Liver (tissue), 9 donors: ENCODE data around the gene PAAF1. TPM values are rescaled to one million over a fixed set of nuclear protein-coding genes. Genes with fewer than 3 reads are reported as not detected.

Source experiments
- DNase-seq: peaks from one replicate; pipeline ENCODE4 v3.0.0-alpha.2; 2017; ENCODE audit warnings: low spot score
- H3K27ac ChIP-seq, 2 donors: one replicate each; pipeline ENCODE4 v1.7.0; 2013; ENCODE audit warnings: inconsistent platforms in 2 of 2, low read length in 2 of 2, control low read depth in 1 of 2, low read depth in 1 of 2, mild to moderate bottlenecking in 1 of 2
- H3K27me3 ChIP-seq, 4 donors: one replicate each; pipeline versions ENCODE4 v1.6.1 to v1.7.0; 2013; ENCODE audit warnings: low read length in 3 of 4, inconsistent platforms in 1 of 4, mild to moderate bottlenecking in 1 of 4, moderate library complexity in 1 of 4; ENCODE audit not compliant: control insufficient read depth in 4 of 4, insufficient read depth in 4 of 4
- H3K36me3 ChIP-seq, 4 donors: one replicate each; pipeline versions ENCODE4 v1.6.1 to v1.7.0; 2013; ENCODE audit warnings: low read length in 3 of 4, mild to moderate bottlenecking in 3 of 4, low read depth in 1 of 4, moderate library complexity in 1 of 4; ENCODE audit not compliant: control insufficient read depth in 4 of 4, insufficient read depth in 3 of 4
- H3K4me1 ChIP-seq, 4 donors: one replicate each; pipeline versions ENCODE4 v1.6.1 to v1.7.0; 2013; ENCODE audit warnings: low read length in 3 of 4, mild to moderate bottlenecking in 3 of 4, moderate library complexity in 1 of 4; ENCODE audit not compliant: control insufficient read depth in 4 of 4, insufficient read depth in 4 of 4
- H3K4me3 ChIP-seq, 3 donors: one replicate each; pipeline versions ENCODE4 v1.6.1 to v1.7.0; 2013; ENCODE audit warnings: low read length in 3 of 3, control low read depth in 1 of 3, low read depth in 1 of 3, mild to moderate bottlenecking in 1 of 3
- H3K9ac ChIP-seq, 2 donors: one replicate each; pipeline ENCODE4 v1.7.0; 2013; ENCODE audit warnings: low read length in 2 of 2, mild to moderate bottlenecking in 2 of 2, moderate library complexity in 2 of 2, control low read depth in 1 of 2, low read depth in 1 of 2
- H3K9me3 ChIP-seq, 4 donors: one replicate each; pipeline versions ENCODE4 v1.6.1 to v1.7.0; 2013; ENCODE audit warnings: low read length in 3 of 4; ENCODE audit not compliant: control insufficient read depth in 4 of 4
- EGR1 ChIP-seq, 2 donors: IDR thresholded peaks; 2 replicates each; pipeline ENCODE4 v1.6.1; 2016 to 2018; ENCODE audit warnings: antibody characterized with exemption in 2 of 2, low read depth in 2 of 2
- FOXA2 ChIP-seq: IDR thresholded peaks from 2 replicates; pipeline ENCODE4 v1.6.1; 2016; ENCODE audit warnings: antibody characterized with exemption
- GABPA ChIP-seq, 2 donors: IDR thresholded peaks in 1 of 2; conservative IDR thresholded peaks in 1 of 2; 2 replicates each; pipeline ENCODE4 v1.6.1; 2016; ENCODE audit warnings: antibody characterized with exemption in 2 of 2, mild to moderate bottlenecking in 1 of 2, moderate library complexity in 1 of 2
- HNF4A ChIP-seq, 2 donors: conservative IDR thresholded peaks; 2 replicates each; pipeline ENCODE4 v1.6.1; 2016; ENCODE audit warnings: antibody characterized with exemption in 2 of 2, mild to moderate bottlenecking in 2 of 2
- HNF4G ChIP-seq: IDR thresholded peaks from 2 replicates; pipeline ENCODE4 v1.6.1; 2016; ENCODE audit warnings: antibody characterized with exemption
- JUND ChIP-seq, 2 donors: IDR thresholded peaks; 2 replicates each; pipeline ENCODE4 v1.6.1; 2016; ENCODE audit warnings: antibody characterized with exemption in 2 of 2
- MAX ChIP-seq: IDR thresholded peaks from 2 replicates; pipeline ENCODE4 v1.6.1; 2016; ENCODE audit warnings: antibody characterized with exemption
- NR2F2 ChIP-seq: IDR thresholded peaks from 2 replicates; pipeline ENCODE4 v1.6.1; 2016; ENCODE audit warnings: antibody characterized with exemption
- RAD21 ChIP-seq, 2 donors: IDR thresholded peaks; 2 replicates each; pipeline ENCODE4 v1.6.1; 2016; ENCODE audit warnings: antibody characterized with exemption in 2 of 2, mild to moderate bottlenecking in 2 of 2
- REST ChIP-seq: IDR thresholded peaks from 2 replicates; pipeline ENCODE4 v1.6.1; 2016; ENCODE audit warnings: antibody characterized with exemption, mild to moderate bottlenecking
- RXRA ChIP-seq, 2 donors: IDR thresholded peaks; 2 replicates each; pipeline ENCODE4 v1.6.1; 2017 to 2018; ENCODE audit warnings: antibody characterized with exemption in 2 of 2, mild to moderate bottlenecking in 1 of 2
- SP1 ChIP-seq: IDR thresholded peaks from 2 replicates; pipeline ENCODE4 v1.6.1; 2018; ENCODE audit warnings: antibody characterized with exemption, mild to moderate bottlenecking
- TAF1 ChIP-seq: conservative IDR thresholded peaks from 2 replicates; pipeline ENCODE4 v1.6.1; 2016; ENCODE audit warnings: antibody characterized with exemption, mild to moderate bottlenecking
- YY1 ChIP-seq: IDR thresholded peaks from 2 replicates; pipeline ENCODE4 v1.6.1; 2016; ENCODE audit warnings: antibody characterized with exemption, mild to moderate bottlenecking
- WGBS: extraction: QIAGEN DNeasy Blood & Tissue Kit; methylation state at CpG from one replicate; pipeline ENCODE4 v1.1.7; 2013; 5-methylcytosine and 5-hydroxymethylcytosine counted together
- polyA plus RNA-seq, 2 donors: library from polyadenylated mRNA; stranded (reverse) in 1 of 2; unstranded in 1 of 2; fragments of 200-250 nt in 1 of 2; fragments of >200 nt in 1 of 2; fragmentation: Nextera tagmentation in 1 of 2; extraction: Ambion mirVana in 1 of 2; gene quantifications; one replicate each; pipeline versions ENCODE4 v1.2.1 to v1.2.3, GENCODE V29; 2013 to 2015
- total RNA-seq, 2 donors: library from RNA; depleted of rRNA; stranded (reverse); fragments of >200 nt; gene quantifications; one replicate each; pipeline ENCODE4 v1.2.3, GENCODE V29; 2014
- TF ChIP-seq, protein P1 (sequence below): fragments of 150-350 bp; IDR thresholded peaks from 2 replicates; pipeline ENCODE4 v1.5.1; 2017; ENCODE audit warnings: improper control_type of control experiment, low read depth, low read length; ENCODE audit not compliant: missing input control
- TF ChIP-seq, protein P2 (sequence below): IDR thresholded peaks from 2 replicates; pipeline ENCODE4 v1.6.1; 2016; ENCODE audit warnings: antibody characterized with exemption
- donor health status: healthy.
- donor health status: healthy.
- donor health status: healthy.
- donor health status: healthy.
- donor health status: healthy.

The PAAF1 gene
- total and polyA plus RNA-seq, 4 donors: 5.3 to 10.4 (median 8.3) TPM

- H3K27me3 ChIP-seq: no peaks in the 10 kb centered on the region
- no peak overlapping the region for H3K27ac ChIP-seq
- no peak overlapping the region for H3K4me3 ChIP-seq
- TF ChIP-seq, protein P1, sequence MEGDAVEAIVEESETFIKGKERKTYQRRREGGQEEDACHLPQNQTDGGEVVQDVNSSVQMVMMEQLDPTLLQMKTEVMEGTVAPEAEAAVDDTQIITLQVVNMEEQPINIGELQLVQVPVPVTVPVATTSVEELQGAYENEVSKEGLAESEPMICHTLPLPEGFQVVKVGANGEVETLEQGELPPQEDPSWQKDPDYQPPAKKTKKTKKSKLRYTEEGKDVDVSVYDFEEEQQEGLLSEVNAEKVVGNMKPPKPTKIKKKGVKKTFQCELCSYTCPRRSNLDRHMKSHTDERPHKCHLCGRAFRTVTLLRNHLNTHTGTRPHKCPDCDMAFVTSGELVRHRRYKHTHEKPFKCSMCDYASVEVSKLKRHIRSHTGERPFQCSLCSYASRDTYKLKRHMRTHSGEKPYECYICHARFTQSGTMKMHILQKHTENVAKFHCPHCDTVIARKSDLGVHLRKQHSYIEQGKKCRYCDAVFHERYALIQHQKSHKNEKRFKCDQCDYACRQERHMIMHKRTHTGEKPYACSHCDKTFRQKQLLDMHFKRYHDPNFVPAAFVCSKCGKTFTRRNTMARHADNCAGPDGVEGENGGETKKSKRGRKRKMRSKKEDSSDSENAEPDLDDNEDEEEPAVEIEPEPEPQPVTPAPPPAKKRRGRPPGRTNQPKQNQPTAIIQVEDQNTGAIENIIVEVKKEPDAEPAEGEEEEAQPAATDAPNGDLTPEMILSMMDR: no peak
- no peak for TF ChIP-seq MAX
- no peak for TF ChIP-seq NR2F2
- no peak for TF ChIP-seq RXRA (IDR thresholded peaks at IDR 0.05)
- no peak for TF ChIP-seq GABPA (IDR thresholded peaks at IDR 0.05 in 1 of 2, conservative IDR thresholded peaks at IDR 0.05 in 1 of 2)
- TF ChIP-seq HNF4A (conservative IDR thresholded peaks at IDR 0.05): no peak
- TF ChIP-seq FOXA2: no peak
- TF ChIP-seq SP1: no peak
- TF ChIP-seq, protein P2, sequence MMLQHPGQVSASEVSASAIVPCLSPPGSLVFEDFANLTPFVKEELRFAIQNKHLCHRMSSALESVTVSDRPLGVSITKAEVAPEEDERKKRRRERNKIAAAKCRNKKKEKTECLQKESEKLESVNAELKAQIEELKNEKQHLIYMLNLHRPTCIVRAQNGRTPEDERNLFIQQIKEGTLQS: no peak
- no peak for TF ChIP-seq JUND (IDR thresholded peaks at IDR 0.05)
- no peak for TF ChIP-seq RAD21 (IDR thresholded peaks at IDR 0.05)
- no peak for TF ChIP-seq TAF1
- no peak for TF ChIP-seq REST
- no peak overlapping the region for H3K9ac ChIP-seq
- no peaks in the 10 kb centered on the region for H3K9me3 ChIP-seq
- no peak for DNase-seq
- no peaks in the 10 kb centered on the region for H3K4me1 ChIP-seq
- H3K36me3 ChIP-seq: peaks cover 1 to 11% (median 6%) of the 10 kb centered on the region in 4 donors
Observed at GRCh38 chr11:73839123-73839457, 37.7 kb upstream of the PAAF1 start.

GRCh38 chr11:73851046-73851764 is 25.6 kb upstream of the PAAF1 start:
- WGBS: 93% methylated on average over 3 of the region's 3 CpGs
- TF ChIP-seq HNF4G (no peak), GABPA (IDR thresholded peaks at IDR 0.05 in 1 of 2, conservative IDR thresholded peaks at IDR 0.05 in 1 of 2) (no peak), RAD21 (IDR thresholded peaks at IDR 0.05) (no peak), MAX (no peak), FOXA2 (no peak), HNF4A (conservative IDR thresholded peaks at IDR 0.05) (no peak), SP1 (no peak), JUND (IDR thresholded peaks at IDR 0.05) (no peak), EGR1 (IDR thresholded peaks at IDR 0.05; ENCODE audit: low read depth in 2 of 2) (no peak), RXRA (IDR thresholded peaks at IDR 0.05) (no peak), YY1 (no peak)
- TF ChIP-seq, protein P2: no peak
- TF ChIP-seq, protein P1: no peak
- H3K9ac ChIP-seq: no peak overlapping the region

More at GRCh38 chr11:73851046-73851764, 25.6 kb upstream of the PAAF1 start:
- H3K27me3 ChIP-seq: no peaks in the 10 kb centered on the region
- H3K4me1 ChIP-seq: no peaks in the 10 kb centered on the region
- no peak overlapping the region for H3K27ac ChIP-seq
- H3K4me3 ChIP-seq: no peak overlapping the region
- peaks cover 0 to 6% (median 2%) of the 10 kb centered on the region in 4 donors for H3K36me3 ChIP-seq
- H3K9me3 ChIP-seq: no peaks in the 10 kb centered on the region
- no peak for DNase-seq
